Esophagus squamous epithelium (tissue), 4 donors: ENCODE results near the gene RNPEPL1.

Experiments
- POLR2A ChIP-seq, 4 donors: fragments of 450-650 bp; IDR thresholded peaks; one replicate each; pipeline ENCODE4 v1.6.1; 2017; ENCODE audit warnings: antibody characterized with exemption in 4 of 4, mild to moderate bottlenecking in 4 of 4, moderate library complexity in 3 of 4
- TF ChIP-seq, protein P1 (sequence below), 6 experiments: fragments of 450-650 bp in 4 of 6; fragments of 200-600 bp in 2 of 6; sonication (generic) in 2 of 6; IDR thresholded peaks; one replicate each; pipeline ENCODE4 v1.5.1; 2016 to 2019; ENCODE audit warnings: antibody characterized with exemption in 6 of 6, mild to moderate bottlenecking in 4 of 6, moderate library complexity in 4 of 6

DNA sequence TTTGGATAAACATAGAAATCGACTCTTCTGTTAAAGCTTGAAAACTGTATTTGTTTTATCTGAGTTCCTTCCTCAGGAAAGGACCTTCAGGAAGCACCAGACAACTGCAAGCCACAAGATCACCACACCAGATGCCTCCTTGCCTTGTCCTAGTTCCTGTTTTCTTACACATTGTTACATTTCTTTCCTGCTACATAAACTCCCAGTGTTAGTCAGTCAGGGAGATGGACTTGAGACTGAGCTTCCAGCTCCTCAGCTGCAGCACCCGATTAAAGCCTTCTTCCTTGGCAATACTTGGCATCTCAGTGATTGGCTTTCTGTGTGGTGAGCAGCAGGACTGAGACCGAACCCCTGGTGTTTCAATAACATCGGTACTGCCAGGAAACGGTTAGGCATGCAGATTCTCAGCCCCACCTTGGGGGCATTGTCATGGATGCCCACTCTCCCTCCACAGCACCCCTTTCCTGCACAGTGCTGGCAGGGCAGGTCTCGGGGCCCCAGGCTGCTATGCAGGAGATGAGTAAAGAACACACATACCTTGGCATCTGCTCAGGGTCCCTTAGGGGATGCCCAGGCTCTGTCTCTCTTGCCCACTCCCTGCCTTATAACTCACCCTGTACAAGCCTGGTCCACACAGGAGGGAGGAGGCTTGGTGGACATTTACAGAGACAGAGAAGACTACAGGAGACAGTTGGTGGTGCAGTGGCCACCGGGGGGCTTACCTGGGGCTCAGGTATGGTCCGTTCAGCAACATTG is 43.1 kb upstream of the RNPEPL1 start:
- TF ChIP-seq, protein P1, sequence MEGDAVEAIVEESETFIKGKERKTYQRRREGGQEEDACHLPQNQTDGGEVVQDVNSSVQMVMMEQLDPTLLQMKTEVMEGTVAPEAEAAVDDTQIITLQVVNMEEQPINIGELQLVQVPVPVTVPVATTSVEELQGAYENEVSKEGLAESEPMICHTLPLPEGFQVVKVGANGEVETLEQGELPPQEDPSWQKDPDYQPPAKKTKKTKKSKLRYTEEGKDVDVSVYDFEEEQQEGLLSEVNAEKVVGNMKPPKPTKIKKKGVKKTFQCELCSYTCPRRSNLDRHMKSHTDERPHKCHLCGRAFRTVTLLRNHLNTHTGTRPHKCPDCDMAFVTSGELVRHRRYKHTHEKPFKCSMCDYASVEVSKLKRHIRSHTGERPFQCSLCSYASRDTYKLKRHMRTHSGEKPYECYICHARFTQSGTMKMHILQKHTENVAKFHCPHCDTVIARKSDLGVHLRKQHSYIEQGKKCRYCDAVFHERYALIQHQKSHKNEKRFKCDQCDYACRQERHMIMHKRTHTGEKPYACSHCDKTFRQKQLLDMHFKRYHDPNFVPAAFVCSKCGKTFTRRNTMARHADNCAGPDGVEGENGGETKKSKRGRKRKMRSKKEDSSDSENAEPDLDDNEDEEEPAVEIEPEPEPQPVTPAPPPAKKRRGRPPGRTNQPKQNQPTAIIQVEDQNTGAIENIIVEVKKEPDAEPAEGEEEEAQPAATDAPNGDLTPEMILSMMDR (IDR thresholded peaks at IDR 0.05): no peak
- no peak for TF ChIP-seq POLR2A (IDR thresholded peaks at IDR 0.05)
